Measurements from ENCODE around the gene PTRH2.

PTRH2 gene

GRCh38 chr17:59716427-59716826 is 9.2 kb upstream of the PTRH2 start:
- no peak for DNase-seq

DNA sequence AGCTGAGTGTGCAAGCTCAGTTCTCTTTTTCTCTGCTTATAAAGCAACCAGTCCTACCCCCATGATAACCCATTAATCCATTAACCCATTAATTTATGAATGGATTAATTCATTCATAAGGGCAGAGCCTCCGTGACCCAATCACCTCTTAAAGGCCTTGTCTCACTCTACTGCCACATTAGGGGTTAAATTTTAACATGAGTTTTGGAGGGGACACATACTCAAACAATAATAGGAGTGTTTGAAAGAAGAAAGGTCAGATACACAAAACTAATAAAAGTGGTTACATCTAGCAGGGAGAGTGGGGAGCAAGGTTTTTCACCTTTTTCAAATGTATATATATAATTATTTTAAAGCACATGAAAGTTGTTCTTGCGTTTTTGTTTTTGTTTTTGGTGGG is 7.0 kb upstream of the PTRH2 start:
- DNase-seq: no peak

- DNase-seq: no peak
Observed at GRCh38 chr17:59712862-59713261, 5.6 kb upstream of the PTRH2 start.

DNA sequence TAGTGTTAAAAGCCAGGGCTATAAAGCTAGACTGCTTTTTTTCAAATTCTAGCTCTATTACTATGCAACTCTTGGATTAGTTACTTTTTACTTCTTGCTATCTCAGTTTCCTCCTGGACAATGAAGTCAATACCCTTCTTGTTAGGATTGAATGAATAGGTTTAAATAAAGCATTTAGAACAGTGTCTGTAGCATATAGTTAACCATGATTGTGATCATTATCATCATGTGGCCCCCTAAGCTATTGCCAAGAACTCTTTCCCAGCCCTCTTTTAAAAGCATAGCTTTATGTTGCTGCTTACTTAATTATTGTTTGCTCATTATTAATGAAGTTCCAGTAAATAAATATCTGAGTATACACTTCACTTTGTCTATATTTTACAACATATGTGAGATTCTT is 4.7 kb upstream of the PTRH2 start:
- no peak for DNase-seq

- no peak for DNase-seq
Observed at GRCh38 chr17:59707971-59708430, 771 bp upstream of the PTRH2 start.

- no peak for DNase-seq
Observed at GRCh38 chr17:59702304-59702703, 4.9 kb downstream of the PTRH2 start.

- no peak for DNase-seq
Observed at GRCh38 chr17:59699786-59700185, 7.4 kb downstream of the PTRH2 start.

GRCh38 chr17:59699218-59699617 is 8.0 kb downstream of the PTRH2 start:
- no peak for DNase-seq

DNA sequence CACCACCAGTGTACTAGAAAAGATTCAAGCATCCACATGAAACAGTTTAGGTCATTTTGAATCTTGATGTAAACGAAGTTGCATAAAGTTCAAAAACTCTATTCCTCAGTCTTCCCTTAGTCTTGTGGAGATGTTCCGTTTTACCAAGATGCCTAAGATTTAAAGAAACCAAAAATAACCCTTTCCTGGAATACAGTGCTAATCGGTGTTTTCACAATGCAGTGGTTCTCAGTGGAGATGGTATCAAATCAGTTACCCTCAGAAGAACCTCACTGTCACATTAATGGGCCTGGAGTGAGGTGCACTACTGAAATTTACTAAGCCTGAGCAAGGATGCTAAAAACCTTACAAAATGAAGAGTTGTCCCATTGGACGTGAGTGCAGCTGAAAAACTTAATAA is 9.1 kb downstream of the PTRH2 start:
- DNase-seq: no peak

- DNase-seq: no peak
Observed at GRCh38 chr17:59696682-59697277, 10.4 kb downstream of the PTRH2 start.

DNA sequence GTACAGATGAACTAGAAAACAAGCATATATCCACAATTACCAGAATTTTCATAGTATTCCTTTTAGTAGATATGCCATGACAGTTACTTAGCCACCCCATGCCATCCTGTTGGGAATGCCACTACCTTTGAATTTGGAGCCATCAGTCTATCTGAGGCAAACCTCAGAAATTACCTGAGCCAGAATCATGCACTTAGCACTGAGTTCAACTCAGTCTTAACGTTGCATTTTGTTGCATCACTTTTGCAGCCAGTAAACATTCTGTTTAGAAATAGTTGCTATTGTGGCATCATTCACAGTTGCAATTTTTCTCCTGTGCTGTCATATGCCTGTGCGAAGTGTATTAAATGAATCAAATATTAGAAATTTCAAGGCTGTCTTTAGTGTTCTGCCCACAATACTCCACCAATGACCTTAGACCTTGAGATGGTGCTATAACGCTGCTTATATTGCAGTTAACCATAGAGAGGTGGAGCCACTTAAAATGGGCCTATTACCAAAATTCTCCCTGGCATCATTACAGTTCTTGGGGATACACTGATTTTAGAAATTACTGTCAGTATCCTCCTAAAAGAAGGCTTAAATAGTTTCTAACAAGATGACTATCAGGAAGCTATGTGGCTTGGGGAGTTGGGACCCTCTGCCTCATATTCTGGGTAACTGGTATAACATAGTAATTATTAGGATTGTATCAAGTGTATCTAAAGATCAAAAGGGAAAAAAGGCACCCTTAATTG is 11.1 kb downstream of the PTRH2 start:
- DNase-seq: no peak

- no peak for DNase-seq
Observed at GRCh38 chr17:59694344-59694743, 12.9 kb downstream of the PTRH2 start.

GRCh38 chr17:59693582-59693981 is 13.6 kb downstream of the PTRH2 start:
- DNase-seq: no peak

GRCh38 chr17:59688496-59688895 is 18.7 kb downstream of the PTRH2 start:
- no peak for DNase-seq

GRCh38 chr17:59688008-59688407 is 19.2 kb downstream of the PTRH2 start:
- no peak for DNase-seq

DNA sequence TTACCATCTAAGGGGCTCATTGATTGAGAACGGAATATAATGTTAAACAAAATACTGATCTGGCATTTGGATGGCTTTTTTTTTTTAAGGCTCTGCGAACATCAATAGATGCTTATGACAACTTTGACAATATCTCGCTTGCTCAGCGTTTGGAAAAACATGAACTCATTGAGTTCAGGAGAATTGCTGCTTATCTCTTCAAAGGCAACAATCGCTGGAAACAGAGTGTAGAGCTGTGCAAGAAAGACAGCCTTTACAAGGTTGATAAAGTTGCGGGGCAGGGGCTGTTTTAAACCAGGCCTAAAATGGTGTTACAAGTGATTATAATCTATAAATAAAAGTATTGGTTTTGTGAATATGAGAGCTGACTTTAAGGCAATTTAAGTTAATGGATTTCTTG is 22.3 kb downstream of the PTRH2 start:
- no peak for DNase-seq

GRCh38 chr17:59683283-59683682 is 23.9 kb downstream of the PTRH2 start:
- DNase-seq: no peak

- no peak for DNase-seq
Observed at GRCh38 chr17:59680314-59680713, 26.9 kb downstream of the PTRH2 start.

GRCh38 chr17:59678918-59679317 is 28.3 kb downstream of the PTRH2 start:
- no peak for DNase-seq

GRCh38 chr17:59676716-59677115 is 30.5 kb downstream of the PTRH2 start:
- no peak for DNase-seq

- no peak for DNase-seq
Observed at GRCh38 chr17:59675231-59675630, 32.0 kb downstream of the PTRH2 start.

- DNase-seq: no peak
Observed at GRCh38 chr17:59671386-59671785, 35.8 kb downstream of the PTRH2 start.

DNA sequence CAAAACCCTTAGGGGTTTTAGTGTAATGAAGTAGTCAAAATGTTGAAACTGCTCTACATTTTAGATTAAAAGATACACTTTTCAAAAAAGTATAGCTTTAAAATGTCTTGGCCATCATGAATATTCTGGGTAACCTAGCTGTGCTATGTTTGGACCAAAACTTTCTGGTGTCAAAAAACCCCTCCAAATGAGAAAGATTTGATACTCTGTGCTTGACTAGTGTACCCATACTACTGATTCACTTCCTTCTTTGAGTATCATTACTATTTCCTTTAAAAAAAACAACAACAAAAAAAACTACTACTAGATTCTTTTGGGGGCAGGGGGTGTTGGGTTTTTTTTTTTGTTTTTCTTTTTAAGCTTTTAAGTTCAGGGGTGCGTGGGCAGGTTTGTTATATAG is 37.3 kb downstream of the PTRH2 start:
- DNase-seq: no peak

- no peak for DNase-seq
Observed at GRCh38 chr17:59669411-59669810, 37.8 kb downstream of the PTRH2 start.

DNA sequence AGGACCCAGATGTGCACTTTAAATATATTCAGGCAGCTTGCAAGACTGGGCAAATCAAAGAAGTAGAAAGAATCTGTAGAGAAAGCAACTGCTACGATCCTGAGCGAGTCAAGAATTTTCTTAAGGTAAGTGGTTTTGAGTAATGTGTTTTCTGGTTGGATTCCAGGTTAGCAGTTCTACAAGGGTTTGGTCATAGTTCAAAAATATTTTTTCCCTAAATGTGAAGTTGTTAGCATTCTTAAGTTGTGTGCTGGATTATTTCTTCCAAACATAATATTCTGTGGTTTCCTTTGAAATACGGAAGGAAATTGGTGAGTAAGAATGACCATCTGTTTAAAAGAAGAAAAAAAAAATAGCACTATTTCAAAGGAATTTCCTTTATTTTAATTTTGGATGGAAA is 38.4 kb downstream of the PTRH2 start:
- DNase-seq: no peak
